HepG2 (cell line): Measurements from ENCODE around the gene PRDX3. TPM values are rescaled to one million over a fixed set of nuclear protein-coding genes. Genes with fewer than 3 reads are reported as not detected.
A peak's percentile ranks its signal among the peaks of the same experiment; 100 is the strongest.

ENCODE experiments used
- AGO2 ChIP-seq: fragments of 200-400 bp; formaldehyde crosslinking; optimal IDR thresholded peaks from 2 replicates; pipeline ENCODE3; 2017; ENCODE audit warnings: mild to moderate bottlenecking, low read depth, low read length, moderate library complexity
- HOXA3 ChIP-seq: sonication (generic); formaldehyde crosslinking; IDR thresholded peaks from 2 replicates; pipeline ENCODE4 v1.5.0; 2020; ENCODE audit warnings: missing genetic modification reagents
- KDM5A ChIP-seq: fragments of 200-600 bp; sonication (generic); IDR thresholded peaks from 2 replicates; pipeline ENCODE4 v1.7.0; 2018; ENCODE audit warnings: antibody characterized with exemption, mild to moderate bottlenecking, low read length, borderline replicate concordance
- MTA1 ChIP-seq: sonication (generic); formaldehyde crosslinking; IDR thresholded peaks from 2 replicates; pipeline ENCODE4 v1.4.0; 2020; ENCODE audit warnings: missing genetic modification reagents, mild to moderate bottlenecking, borderline replicate concordance
- MTF1 ChIP-seq: sonication (generic); formaldehyde crosslinking; IDR thresholded peaks from 2 replicates; pipeline ENCODE4 v1.5.0; 2020; ENCODE audit warnings: missing genetic modification reagents
- NCOA2 ChIP-seq: sonication (generic); formaldehyde crosslinking; IDR thresholded peaks from 2 replicates; pipeline ENCODE4 v1.8.0; 2022; ENCODE audit warnings: inconsistent platforms
- TARDBP ChIP-seq: sonication (generic); formaldehyde crosslinking; IDR thresholded peaks from 2 replicates; pipeline ENCODE4 v1.8.0; 2022; ENCODE audit warnings: mild to moderate bottlenecking, missing genetic modification reagents
- YEATS4 ChIP-seq: sonication (generic); formaldehyde crosslinking; IDR thresholded peaks from 2 replicates; pipeline ENCODE4 v1.4.0; 2020; ENCODE audit warnings: missing genetic modification reagents, borderline replicate concordance
- ZFP1 ChIP-seq: IDR thresholded peaks from 2 replicates; pipeline ENCODE4 v1.6.1; 2016
- ZIK1 ChIP-seq: sonication (generic); formaldehyde crosslinking; IDR thresholded peaks from 2 replicates; pipeline ENCODE4 v1.5.0; 2020; ENCODE audit warnings: mild to moderate bottlenecking, low read depth, missing genetic modification reagents, borderline replicate concordance
- ZNF232 ChIP-seq: sonication (generic); formaldehyde crosslinking; IDR thresholded peaks from 2 replicates; pipeline ENCODE4 v1.4.0; 2020; ENCODE audit warnings: missing genetic modification reagents, borderline replicate concordance
- ZNF430 ChIP-seq: sonication (generic); formaldehyde crosslinking; IDR thresholded peaks from 2 replicates; pipeline ENCODE4 v1.9.0; 2021; ENCODE audit warnings: mild to moderate bottlenecking, missing genetic modification reagents
- ZNF441 ChIP-seq: sonication (generic); formaldehyde crosslinking; IDR thresholded peaks from 2 replicates; pipeline ENCODE4 v1.7.0; 2021; ENCODE audit warnings: missing genetic modification reagents, borderline replicate concordance
- ZNF557 ChIP-seq: sonication (generic); formaldehyde crosslinking; IDR thresholded peaks from 2 replicates; pipeline ENCODE4 v1.4.0; 2020; ENCODE audit warnings: missing genetic modification reagents
- ZNF766 ChIP-seq: sonication (generic); formaldehyde crosslinking; IDR thresholded peaks from 2 replicates; pipeline ENCODE4 v1.5.0; 2020; ENCODE audit warnings: missing genetic modification reagents, borderline replicate concordance
- ZNF777 ChIP-seq: sonication (generic); formaldehyde crosslinking; IDR thresholded peaks from 2 replicates; pipeline ENCODE4 v1.4.0; 2020; ENCODE audit warnings: missing genetic modification reagents
- ZSCAN21 ChIP-seq: sonication (generic); formaldehyde crosslinking; IDR thresholded peaks from 2 replicates; pipeline ENCODE4 v1.8.0; 2022; ENCODE audit warnings: mild to moderate bottlenecking, missing genetic modification reagents, moderate library complexity, borderline replicate concordance
- polyA plus RNA-seq, 8 experiments: library from polyadenylated mRNA; depleted of rRNA in 3 of 8; stranded (reverse) in 7 of 8; unstranded in 1 of 8; fragments of >200 nt; fragmentation: Illumina TruSeq in 4 of 8; extraction: Trizol in 4 of 8; gene quantifications; 2 replicates each; pipeline versions ENCODE4 v1.2.1 to v1.2.3, GENCODE V29; 2011 to 2016; ENCODE audit warnings: low read depth in 4 of 8, missing spikeins in 1 of 8, mixed read lengths in 1 of 8; ENCODE audit not compliant: insufficient read depth in 1 of 8
- total RNA-seq, 5 experiments: library from RNA; depleted of rRNA; stranded (reverse); fragments of >200 nt; fragmentation: Illumina TruSeq; extraction: Trizol; gene quantifications; 2 replicates each; pipeline ENCODE4 v1.2.3, GENCODE V29; 2016; ENCODE audit warnings: low read depth in 1 of 5
- TF ChIP-seq, protein P1 (sequence below): sonication (generic); formaldehyde crosslinking; IDR thresholded peaks from 2 replicates; pipeline ENCODE4 v1.8.0; 2022; ENCODE audit warnings: missing genetic modification reagents, mild to moderate bottlenecking, borderline replicate concordance
- TF ChIP-seq, protein P2 (sequence below): sonication (generic); formaldehyde crosslinking; IDR thresholded peaks from 2 replicates; pipeline ENCODE4 v1.4.0; 2020; ENCODE audit warnings: missing genetic modification reagents, borderline replicate concordance
- TF ChIP-seq, protein P3 (sequence below): sonication (generic); formaldehyde crosslinking; IDR thresholded peaks from 2 replicates; pipeline ENCODE4 v1.8.0; 2022; ENCODE audit warnings: mild to moderate bottlenecking, missing genetic modification reagents, borderline replicate concordance
- TF ChIP-seq, protein P4 (sequence below): sonication (generic); formaldehyde crosslinking; IDR thresholded peaks from 2 replicates; pipeline ENCODE4 v1.5.0; 2020; ENCODE audit warnings: missing genetic modification reagents

PRDX3 gene
- total and polyA plus RNA-seq, 2 of the 13 experiments (the other 11 are each of a cell fraction or from before 2014, with no cell fraction given) = 407 to 565 TPM

DNA sequence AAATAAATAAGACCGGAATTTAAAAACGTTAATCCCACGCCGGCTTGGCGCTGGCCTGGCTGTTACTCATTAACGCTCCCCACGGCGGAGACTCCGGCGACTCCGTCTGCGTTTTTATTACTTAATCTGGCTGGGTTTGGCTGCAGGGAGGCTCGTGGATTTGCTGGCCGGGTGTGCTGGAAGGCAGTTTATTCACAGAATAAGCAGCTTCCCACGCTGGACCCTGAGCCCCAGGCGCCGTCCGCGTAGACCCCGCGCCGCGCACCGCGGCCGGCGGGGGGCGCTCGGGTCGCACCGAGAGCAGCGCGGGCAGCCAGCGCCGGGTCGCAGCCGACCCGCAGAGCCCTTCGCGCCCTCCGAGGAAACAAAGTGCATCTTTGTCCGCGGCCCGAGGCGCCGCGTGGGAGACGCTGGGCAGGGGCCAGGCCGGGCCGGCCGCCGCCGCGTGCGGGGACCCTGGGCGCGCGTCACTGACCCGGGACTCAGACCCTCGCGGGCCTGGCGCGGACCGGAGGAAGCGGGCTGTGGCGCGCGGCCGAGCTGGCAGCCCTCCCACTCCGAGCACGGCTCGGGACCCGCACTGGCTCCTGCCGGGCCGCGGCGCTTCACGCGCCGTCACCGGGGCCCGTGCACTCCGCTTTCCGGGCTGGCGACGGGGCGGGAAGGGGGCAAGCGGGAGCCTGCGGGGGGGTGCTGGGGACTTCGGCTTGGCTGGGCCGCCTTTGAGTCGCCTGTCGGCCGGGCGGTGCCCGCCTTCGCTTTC lies 28.2 kb upstream of the PRDX3 start (continued):
- TF ChIP-seq, protein P1, sequence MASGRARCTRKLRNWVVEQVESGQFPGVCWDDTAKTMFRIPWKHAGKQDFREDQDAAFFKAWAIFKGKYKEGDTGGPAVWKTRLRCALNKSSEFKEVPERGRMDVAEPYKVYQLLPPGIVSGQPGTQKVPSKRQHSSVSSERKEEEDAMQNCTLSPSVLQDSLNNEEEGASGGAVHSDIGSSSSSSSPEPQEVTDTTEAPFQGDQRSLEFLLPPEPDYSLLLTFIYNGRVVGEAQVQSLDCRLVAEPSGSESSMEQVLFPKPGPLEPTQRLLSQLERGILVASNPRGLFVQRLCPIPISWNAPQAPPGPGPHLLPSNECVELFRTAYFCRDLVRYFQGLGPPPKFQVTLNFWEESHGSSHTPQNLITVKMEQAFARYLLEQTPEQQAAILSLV = peak; percentile 27; the same call in 1 of the 2 replicates
- peak; percentile 62 for TF ChIP-seq ZNF430 (CRISPR knock-in tag)
- TF ChIP-seq, protein P2, sequence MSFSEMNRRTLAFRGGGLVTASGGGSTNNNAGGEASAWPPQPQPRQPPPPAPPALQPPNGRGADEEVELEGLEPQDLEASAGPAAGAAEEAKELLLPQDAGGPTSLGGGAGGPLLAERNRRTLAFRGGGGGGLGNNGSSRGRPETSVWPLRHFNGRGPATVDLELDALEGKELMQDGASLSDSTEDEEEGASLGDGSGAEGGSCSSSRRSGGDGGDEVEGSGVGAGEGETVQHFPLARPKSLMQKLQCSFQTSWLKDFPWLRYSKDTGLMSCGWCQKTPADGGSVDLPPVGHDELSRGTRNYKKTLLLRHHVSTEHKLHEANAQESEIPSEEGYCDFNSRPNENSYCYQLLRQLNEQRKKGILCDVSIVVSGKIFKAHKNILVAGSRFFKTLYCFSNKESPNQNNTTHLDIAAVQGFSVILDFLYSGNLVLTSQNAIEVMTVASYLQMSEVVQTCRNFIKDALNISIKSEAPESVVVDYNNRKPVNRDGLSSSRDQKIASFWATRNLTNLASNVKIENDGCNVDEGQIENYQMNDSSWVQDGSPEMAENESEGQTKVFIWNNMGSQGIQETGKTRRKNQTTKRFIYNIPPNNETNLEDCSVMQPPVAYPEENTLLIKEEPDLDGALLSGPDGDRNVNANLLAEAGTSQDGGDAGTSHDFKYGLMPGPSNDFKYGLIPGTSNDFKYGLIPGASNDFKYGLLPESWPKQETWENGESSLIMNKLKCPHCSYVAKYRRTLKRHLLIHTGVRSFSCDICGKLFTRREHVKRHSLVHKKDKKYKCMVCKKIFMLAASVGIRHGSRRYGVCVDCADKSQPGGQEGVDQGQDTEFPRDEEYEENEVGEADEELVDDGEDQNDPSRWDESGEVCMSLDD = peak; percentile 74
- TF ChIP-seq, protein P3, sequence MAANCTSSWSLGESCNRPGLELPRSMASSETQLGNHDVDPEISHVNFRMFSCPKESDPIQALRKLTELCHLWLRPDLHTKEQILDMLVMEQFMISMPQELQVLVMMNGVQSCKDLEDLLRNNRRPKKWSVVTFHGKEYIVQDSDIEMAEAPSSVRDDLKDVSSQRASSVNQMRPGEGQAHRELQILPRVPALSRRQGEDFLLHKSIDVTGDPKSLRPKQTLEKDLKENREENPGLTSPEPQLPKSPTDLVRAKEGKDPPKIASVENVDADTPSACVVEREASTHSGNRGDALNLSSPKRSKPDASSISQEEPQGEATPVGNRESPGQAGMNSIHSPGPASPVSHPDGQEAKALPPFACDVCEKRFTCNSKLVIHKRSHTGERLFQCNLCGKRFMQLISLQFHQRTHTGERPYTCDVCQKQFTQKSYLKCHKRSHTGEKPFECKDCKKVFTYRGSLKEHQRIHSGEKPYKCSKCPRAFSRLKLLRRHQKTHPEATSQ (CRISPR knock-in tag) = no peak
- TF ChIP-seq, protein P4, sequence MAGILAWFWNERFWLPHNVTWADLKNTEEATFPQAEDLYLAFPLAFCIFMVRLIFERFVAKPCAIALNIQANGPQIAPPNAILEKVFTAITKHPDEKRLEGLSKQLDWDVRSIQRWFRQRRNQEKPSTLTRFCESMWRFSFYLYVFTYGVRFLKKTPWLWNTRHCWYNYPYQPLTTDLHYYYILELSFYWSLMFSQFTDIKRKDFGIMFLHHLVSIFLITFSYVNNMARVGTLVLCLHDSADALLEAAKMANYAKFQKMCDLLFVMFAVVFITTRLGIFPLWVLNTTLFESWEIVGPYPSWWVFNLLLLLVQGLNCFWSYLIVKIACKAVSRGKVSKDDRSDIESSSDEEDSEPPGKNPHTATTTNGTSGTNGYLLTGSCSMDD (CRISPR knock-in tag) = no peak
- TF ChIP-seq AGO2 = peak; percentile 96
- 0 out of 2 replicates have a peak, but pooled peaks have one; percentile 8 for TF ChIP-seq ZIK1 (CRISPR knock-in tag)
- 0 out of 2 replicates have a peak, but pooled peaks have one; percentile 18 for TF ChIP-seq ZFP1
- TF ChIP-seq YEATS4 (CRISPR knock-in tag) = peak; percentile 40
- TF ChIP-seq ZNF557 (CRISPR knock-in tag) = 0 out of 2 replicates have a peak, but pooled peaks have one; percentile 15
- TF ChIP-seq MTF1 (CRISPR knock-in tag) = 0 out of 2 replicates have a peak, but pooled peaks have one; percentile 34
- peak; percentile 72 for TF ChIP-seq MTA1
- TF ChIP-seq KDM5A = peak; percentile 68
- 0 out of 2 replicates have a peak, but pooled peaks have one; percentile 4 for TF ChIP-seq ZSCAN21
- no peak; the same call in 1 of the 2 replicates for TF ChIP-seq HOXA3
- TF ChIP-seq NCOA2 (CRISPR knock-in tag) = no peak
- TF ChIP-seq ZNF777 (CRISPR knock-in tag) = peak; percentile 7; the same call in 1 of the 2 replicates
- TF ChIP-seq TARDBP = no peak
- peak; percentile 23; the same call in 1 of the 2 replicates for TF ChIP-seq ZNF766 (CRISPR knock-in tag)
- TF ChIP-seq ZNF232 (CRISPR knock-in tag) = no peak
- peak; percentile 30; the same call in 1 of the 2 replicates for TF ChIP-seq ZNF441 (CRISPR knock-in tag)
